HG02571 (cell line): ENCODE measurements around the gene ITGB6.
A peak's percentile ranks its signal among the peaks of the same experiment; 100 is the strongest.

ENCODE experiments used
- ATAC-seq: cut with Tn5 transposase; IDR thresholded peaks from one replicate; pipeline ENCODE4 v1.9.1; 2021; ENCODE audit warnings: mild to moderate bottlenecking, moderate library complexity; ENCODE audit not compliant: unreplicated experiment

The ITGB6 gene, protein sequence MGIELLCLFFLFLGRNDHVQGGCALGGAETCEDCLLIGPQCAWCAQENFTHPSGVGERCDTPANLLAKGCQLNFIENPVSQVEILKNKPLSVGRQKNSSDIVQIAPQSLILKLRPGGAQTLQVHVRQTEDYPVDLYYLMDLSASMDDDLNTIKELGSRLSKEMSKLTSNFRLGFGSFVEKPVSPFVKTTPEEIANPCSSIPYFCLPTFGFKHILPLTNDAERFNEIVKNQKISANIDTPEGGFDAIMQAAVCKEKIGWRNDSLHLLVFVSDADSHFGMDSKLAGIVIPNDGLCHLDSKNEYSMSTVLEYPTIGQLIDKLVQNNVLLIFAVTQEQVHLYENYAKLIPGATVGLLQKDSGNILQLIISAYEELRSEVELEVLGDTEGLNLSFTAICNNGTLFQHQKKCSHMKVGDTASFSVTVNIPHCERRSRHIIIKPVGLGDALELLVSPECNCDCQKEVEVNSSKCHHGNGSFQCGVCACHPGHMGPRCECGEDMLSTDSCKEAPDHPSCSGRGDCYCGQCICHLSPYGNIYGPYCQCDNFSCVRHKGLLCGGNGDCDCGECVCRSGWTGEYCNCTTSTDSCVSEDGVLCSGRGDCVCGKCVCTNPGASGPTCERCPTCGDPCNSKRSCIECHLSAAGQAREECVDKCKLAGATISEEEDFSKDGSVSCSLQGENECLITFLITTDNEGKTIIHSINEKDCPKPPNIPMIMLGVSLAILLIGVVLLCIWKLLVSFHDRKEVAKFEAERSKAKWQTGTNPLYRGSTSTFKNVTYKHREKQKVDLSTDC

DNA sequence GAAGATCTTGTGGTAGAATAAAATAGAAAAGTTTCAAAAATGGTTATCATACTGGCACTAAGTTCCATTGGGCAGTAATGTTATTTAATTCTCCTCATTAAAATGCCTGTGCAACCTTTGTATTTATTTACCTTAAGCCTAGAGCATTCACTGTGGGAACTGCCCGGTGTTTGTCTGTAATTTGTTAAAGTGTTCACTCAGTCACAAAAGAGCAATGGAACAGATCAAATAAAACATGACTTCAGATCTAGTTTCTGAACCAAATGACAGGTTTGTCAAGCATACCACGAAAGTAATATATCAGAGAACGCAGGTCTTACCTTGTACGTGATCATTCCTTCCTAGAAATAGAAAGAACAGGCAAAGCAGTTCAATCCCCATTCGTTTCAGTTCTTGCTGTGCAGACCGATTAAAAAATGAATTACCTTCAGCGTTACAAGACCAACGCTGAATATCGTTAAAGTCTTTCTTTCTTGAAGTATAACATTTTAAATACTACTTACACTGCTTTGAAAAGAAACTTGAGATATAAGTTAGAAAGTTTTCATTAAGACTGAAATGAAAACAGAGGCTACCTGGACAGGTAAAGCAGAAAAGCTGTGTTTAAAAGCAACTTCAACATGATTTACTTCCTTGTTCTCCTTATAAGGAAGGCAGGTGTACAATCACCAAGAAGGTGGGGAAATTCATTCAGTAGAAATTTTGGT, at the start of gene ITGB6:
Gene ITGB6, minus strand, starts transcription at position 590 of the 707 bp plus-strand sequence. Its CDS starts 209 bp downstream, at position 381.
- no peak for ATAC-seq

DNA sequence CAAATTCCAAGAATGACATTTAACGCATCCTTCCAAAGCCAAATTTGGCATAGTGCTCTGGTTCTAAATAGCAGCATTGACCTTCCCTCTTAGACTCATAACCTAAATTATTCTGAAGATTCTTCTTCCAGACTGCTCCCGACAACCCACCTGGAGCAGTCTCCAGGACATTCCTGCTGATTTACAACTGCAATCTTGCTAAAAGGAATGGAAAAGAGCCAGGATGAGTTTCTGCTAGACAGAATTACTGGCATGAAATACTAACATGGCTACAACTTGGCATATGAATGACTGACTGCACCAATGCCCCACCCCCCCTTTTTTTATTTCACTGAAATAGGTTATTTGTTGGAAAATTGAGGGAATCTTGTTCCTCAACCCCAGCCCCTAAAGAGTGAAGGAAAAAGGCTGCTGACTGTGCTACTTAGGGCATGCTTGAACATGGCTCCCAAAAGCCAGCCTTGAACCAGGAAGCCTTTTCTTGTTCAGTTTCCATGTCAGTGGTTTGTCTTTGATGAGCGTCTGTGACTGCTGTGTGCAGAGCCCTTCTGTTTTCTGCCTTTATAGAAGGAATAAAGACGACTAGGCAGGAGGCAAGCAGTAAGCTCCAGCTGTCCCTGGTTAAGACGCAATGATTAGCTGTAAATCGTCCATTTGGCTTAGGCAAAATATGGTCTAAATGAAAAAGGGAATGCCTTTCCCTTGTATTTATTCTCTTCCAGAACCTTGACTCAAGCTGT, 47.4 kb upstream of the ITGB6 start:
- ATAC-seq: no peak

DNA sequence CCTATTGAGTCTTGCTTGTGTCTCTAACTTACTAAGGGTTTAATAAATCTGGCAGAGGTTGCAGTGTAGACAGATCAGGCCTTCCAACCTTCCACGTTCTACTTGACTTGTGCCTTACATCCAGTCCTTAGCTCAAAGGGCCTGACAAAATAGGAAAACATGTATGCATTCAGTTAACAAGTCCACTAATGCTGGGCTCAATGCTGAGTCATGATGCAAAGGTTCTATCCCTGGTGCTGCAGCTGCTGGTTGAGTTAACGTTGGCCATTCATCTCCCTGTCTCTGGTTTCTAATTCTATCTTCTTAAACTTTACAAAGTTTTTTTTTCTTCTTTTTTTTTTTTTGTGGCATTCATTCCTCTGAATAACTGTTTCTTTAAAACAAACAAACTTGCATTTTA, 46.3 kb upstream of the ITGB6 start:
- no peak for ATAC-seq

DNA sequence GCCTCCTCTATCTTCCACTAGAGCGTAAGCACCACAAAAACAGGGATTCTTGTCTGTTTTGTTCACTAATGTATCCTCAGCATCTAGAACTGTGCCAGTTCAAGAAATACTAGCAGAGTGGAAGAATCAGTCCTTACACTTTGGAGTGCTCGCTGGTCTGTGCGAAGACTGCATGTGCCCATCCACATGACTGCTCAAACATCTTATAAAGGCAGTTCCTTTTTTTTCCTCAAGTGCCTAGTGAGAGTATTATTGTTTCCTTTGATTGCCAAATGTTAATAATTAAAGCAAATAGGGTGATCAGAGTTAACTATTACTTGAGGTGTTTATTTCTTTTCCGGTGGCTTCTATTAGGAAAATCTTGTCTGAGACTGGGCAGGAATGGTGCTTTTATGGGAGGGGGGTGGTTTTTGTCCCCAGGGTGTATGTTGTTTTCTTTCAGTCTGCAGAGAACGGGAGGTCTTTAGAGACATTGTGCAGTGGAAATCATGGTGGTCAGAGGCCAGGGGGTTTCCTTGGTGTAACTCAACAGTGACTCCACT, 45.6 kb upstream of the ITGB6 start:
- no peak for ATAC-seq

DNA sequence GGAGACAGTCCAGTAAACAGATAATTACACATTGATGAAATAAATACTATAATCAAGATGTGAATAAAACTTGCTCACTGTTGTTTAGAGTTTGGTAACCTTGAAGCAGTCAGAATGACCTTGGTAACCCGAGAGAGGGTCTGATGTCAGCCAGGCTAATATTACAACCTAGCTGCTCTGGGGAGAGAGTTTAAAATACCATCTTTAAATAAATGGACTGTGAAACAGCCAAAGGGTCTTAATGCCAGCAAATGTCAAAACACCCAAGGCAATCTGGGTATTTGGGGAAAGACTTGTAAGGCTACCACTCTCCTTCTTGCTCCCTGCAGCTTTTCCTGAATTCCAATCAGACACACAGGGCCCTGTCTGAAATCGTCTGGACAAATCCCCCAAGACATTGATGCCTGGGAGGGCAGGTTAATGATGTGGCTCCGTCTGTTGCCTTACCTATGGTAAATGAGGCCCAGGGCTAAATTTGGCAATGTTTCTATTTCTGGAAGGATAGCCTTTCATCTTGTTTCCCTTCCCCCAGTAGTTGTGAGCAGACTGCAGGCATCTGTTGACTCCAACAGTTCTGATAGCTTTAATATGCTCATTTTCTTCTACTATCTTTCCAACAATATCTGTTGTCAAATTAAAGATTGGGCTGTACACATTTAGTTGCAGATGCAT, 43.0 kb upstream of the ITGB6 start:
- ATAC-seq: no peak

DNA sequence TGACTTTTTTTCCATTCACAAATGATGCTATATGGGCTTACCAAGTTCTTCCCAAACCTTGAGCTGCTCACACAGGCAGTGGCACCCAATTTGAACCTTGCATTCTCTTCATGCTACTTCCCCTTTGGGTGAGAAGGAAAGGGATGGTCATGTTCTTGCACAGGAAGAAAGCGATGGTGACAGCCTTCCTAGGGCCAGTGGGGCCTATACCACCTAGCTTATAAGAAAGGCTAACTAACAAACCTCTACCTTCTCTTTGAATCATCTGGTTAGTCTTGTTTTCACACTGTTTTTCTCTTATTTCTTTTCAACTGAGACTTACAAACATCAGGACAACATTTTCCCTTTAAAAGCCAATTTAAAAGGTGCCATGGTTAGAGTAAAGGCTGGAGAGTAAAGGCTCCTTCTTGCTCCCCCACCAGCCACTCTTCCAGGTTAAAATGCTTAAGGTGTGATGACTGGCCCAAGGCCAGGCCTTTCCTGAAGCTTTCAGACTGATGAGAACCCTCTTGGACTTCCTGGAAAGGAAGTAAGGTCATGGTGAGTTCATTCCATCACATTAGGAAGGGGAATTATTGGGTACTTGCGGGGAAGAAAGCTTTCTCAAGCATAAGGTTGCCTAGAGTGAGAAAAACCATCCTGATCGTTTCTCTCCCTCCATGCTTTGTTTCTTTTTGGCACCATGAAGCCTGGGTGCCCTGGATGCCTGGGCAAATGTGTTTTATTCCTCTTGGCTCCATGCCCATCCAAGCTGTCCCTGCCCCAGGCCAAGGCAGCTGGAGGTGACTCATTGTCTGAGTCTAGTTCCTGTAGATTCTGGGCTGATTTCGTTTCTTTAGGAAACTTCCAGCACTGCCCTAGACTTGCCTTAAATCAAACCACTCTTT, 41.4 kb upstream of the ITGB6 start:
- no peak for ATAC-seq

DNA sequence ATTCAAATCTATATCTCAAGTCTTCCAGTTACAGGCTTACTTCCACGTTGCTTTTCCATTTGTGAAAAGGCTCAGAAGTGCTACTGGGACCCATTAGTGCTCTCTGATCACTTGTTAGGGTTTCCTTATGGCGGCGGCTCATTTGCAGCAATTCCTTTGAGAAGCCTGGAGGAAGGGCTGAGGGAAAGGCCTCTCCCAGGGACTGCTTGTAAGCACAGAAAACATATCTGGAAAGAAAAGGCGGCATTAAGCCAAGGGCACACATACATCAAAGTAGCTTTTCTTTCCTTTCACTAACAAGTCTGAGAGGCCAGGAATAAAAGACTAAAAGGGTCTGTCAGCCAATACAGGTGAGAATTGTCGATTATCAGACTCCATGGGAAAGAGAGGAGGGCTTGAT, 39.4 kb upstream of the ITGB6 start:
- ATAC-seq: no peak

DNA sequence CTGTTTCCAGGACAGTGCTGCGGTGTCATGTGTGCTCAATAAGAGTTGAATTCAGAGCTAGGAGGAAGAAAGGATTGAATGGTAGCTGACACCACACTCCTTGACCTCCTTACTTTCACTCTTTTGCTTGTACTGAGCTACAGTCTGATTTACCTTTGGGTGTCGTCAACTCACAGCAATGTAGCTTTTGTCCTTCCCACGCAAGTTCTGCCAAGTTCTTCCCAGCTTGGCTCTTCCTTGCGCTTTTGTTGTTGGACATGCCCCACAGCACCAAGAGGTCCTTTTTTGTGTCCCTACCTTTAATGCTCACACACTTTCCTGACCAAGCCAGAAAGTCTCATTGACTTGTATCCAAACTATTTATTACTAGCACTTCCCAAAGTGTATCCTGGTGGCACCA, 38.3 kb upstream of the ITGB6 start:
- no peak for ATAC-seq

DNA sequence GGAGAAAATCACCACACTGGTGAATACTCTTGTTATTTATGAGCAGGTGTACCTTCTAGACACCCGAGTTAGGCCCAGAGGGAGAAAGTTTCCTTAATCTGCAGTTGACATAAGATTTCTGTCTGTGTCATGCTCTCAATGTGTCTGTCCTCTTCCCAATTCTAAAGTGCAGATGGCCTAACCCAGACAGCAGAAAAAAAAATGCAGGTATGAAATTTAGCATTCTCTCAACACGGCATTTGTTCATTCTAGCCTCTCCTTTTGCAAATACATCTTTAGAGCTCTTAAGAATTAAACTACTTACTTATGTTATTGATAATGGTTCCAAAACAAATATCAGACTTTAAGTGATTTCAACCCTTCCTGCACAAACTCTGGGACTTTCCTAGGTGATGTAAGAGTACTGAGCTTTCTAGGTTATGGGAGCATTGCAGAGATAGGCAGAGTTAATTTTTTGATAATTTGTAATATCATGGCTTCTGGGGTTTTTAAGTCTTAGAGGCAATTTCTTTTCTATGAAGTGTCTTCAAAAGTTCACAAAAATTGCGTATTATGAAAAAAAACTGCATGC, 32.9 kb upstream of the ITGB6 start:
- ATAC-seq: no peak

DNA sequence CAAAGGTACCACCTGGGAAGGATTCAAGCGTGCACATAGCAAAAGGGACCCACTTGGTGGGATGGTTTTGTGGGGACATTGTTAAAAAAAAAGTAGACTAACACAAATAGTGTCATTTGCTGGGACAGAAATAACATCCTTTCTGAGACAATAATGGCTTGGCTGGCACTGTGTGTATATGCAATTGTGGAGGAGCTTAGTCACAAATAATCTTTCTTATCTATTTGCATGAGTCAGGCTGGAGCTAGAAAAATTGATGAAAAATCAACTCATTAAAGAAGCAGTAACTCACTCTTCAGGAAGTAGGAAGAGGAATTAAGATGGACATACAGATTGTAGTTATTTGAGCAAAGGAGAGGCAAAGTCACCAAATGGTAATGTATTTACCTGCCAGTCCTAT, 29.5 kb upstream of the ITGB6 start:
- no peak for ATAC-seq

DNA sequence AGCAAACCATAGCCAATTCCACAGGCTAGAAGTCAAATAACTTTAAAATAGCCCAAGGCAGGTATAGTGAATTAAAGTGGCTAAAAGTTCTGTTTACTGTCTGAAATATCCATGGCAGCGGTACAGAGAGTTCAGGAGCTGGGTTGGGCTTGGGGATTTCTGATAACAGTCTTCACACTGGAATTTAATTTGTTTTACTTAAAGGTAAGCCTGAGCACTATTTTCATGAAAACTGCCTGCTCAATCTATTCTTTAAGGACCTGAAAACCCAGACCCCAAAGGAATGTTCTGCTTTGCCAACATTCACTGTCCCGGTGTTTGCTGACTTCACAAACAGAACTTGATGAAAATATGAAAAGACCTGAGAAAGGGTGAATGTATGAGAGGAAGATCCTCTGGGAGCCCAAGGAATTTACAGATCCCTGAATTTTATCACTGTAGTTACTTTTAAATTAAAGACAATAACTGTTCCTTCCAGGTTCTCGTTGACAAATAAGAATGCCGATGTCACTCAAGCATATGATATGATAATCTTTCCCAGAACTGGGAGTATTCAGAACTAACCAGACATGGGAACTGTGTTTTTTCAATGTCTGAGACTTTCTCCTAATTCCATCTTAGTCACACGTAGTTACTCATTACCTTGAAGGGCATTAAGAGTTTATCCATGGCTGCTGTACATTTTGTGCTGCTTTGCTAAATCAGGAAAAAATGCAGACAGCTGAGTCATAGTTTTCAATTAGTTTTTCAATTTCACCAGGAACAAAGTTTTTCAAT, 28.3 kb upstream of the ITGB6 start:
- no peak for ATAC-seq

DNA sequence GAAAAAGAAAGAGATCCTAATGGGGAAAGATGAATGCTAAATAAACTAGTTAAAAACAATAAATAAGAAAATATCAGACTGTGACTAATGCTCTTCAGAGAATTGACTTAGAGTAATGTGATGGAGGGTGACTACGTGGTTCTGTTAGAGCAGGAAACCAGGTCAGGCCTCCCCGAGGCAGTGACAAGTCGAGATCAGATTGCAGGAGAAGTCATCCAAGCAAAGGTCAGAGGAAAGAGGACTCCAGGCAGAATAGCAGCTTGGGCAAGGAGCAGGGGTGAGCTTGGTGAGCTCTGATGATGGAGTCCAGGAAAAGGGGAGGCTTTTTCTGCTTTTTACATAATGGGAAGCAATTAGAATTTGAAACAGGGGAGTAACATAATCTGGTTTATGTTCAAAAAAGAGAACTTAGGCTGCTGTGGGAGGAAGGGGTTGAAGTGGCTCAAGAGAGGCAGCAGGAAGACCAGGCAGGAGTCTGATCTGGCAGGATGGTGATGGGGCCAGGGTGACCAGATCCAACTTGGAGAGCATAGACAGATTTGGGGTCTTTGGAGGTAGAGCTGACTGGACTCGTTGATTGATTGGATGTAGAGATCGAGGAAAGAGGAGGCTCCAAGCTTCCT, 27.3 kb upstream of the ITGB6 start:
- no peak for ATAC-seq

DNA sequence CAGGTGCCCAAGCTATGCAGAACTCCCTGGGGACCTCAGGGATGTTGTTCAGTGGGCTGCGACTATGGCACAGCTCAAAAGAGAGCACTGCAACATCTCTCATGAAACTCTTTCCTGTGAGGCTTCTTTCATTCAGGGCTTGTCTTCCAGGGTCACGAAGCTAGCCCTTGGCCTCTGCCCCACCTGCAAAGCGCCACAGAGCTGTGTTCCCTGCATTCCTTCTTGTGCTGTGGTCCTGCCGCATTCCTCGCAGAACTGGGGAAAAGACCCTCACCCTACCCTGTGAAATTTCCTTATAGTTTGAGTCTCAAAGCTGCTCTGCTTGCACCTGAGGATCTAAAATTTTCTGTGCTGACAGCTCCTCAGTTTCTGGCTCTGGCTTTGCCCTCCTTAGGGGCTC, 26.3 kb upstream of the ITGB6 start:
- ATAC-seq: no peak

DNA sequence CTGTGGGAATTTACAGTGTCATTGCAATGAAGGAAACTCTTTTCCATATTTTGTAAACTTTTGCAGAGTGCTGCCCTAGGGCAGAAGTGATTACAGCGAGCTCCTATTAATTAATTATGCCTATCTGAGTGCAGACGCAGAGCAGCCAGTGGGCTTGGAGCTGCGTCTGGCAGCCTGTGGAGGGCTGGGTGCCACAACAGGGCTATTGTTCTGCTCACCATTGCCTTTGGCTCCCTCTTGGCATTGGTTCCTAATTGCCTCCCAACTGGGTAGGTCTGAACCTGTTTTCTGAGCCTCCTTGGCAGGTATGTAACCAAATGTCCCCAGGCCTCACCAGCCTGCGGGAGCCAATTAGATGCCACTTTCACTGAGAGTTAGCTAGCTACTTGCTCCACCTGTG, 25.6 kb upstream of the ITGB6 start:
- no peak for ATAC-seq

DNA sequence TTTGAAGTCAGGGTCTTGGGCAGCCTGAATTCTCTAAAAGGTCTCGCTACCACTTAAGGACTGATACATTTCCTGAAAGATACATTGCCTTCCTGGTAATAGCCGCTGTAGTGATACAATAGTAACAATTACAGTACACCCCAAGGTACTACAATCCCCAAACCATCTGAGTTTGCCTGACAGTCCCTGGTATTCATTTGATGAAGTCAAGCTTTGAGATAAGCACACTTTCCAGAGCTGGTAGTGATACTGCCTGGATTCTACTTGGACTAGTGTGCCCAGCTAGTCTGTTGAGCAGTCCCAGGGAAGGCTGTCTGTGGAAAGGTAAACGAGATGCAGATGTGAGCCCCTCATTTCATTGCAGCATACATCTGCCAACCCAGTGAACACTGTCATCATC, 24.4 kb upstream of the ITGB6 start:
- peak; percentile 2 for ATAC-seq

DNA sequence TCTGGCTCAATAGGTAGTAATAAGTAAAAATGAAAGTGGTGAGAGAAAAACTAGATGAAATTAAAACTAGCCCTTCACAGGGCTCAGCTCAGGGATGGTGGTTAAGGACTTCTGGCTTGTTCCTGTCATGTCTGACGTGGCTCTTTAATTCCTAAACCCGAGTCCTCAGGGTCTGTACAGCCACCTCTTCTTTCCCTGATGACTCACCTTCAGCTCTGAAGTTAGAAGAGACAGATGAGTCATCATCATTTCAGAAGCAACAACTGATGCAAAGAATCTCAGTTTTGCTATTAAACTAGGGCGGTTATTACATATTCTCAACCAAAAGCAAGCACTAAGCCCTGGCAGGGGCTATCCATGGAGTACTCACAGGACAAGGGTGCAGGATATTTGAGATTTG, 24.0 kb upstream of the ITGB6 start:
- ATAC-seq: peak; percentile 97

DNA sequence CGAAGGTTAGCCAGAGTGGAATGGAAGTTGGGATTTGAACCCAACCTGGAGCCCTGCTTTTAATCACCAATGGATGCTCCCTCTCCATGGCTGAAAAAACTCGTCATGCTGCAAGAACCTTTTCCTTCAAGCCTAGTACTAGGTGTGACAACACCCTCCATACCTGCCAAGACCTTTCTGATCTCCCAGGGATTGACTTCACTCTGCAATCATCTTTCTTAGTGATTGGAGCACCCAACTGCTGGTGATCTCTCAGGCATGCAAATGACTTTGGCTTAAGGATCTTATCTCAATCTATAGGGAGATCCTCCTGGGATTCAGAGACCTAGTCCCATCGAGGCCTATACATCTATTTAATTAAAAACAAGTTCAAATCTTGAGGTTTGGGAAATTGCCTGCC, 23.5 kb upstream of the ITGB6 start:
- ATAC-seq: no peak
